OCI-M2 (cell line): Measurements from ENCODE around the gene TNS3.

Experiments
- DNase-seq: peaks from one replicate; lab custom pipeline; 2025; ENCODE audit not compliant: unreplicated experiment; lab: John Stamatoyannopoulos, UW

Gene TNS3

GRCh38 chr7:47433564-47433895, 148.4 kb downstream of the TNS3 start:
- no peak for DNase-seq

- DNase-seq, result no peak
Observed at GRCh38 chr7:47432671-47433563, 149.0 kb downstream of the TNS3 start.

- no peak for DNase-seq
Observed at GRCh38 chr7:47430422-47430821, 151.5 kb downstream of the TNS3 start.

- no peak for DNase-seq
Observed at GRCh38 chr7:47428768-47429472, 153.0 kb downstream of the TNS3 start.

- DNase-seq, result no peak
Observed at GRCh38 chr7:47428052-47428767, 153.7 kb downstream of the TNS3 start.

GRCh38 chr7:47427051-47427643, 154.8 kb downstream of the TNS3 start:
- no peak for DNase-seq

GRCh38 chr7:47424523-47424922, 157.4 kb downstream of the TNS3 start:
- DNase-seq, result no peak

GRCh38 chr7:47423196-47423595, 158.7 kb downstream of the TNS3 start:
- DNase-seq, result no peak

- no peak for DNase-seq
Observed at GRCh38 chr7:47422611-47423010, 159.3 kb downstream of the TNS3 start.

GRCh38 chr7:47421456-47421855, 160.5 kb downstream of the TNS3 start:
- no peak for DNase-seq

- no peak for DNase-seq
Observed at GRCh38 chr7:47420122-47420780, 161.7 kb downstream of the TNS3 start.

GRCh38 chr7:47419471-47419870, 162.4 kb downstream of the TNS3 start:
- no peak for DNase-seq

- DNase-seq, result no peak
Observed at GRCh38 chr7:47418601-47419309, 163.2 kb downstream of the TNS3 start.

- no peak for DNase-seq
Observed at GRCh38 chr7:47416492-47417480, 165.1 kb downstream of the TNS3 start.

GRCh38 chr7:47415318-47416212, 166.3 kb downstream of the TNS3 start:
- DNase-seq, result no peak

- no peak for DNase-seq
Observed at GRCh38 chr7:47414342-47415317, 167.3 kb downstream of the TNS3 start.
